Loucy (cell line): ENCODE data around the gene SMARCAL1.

ENCODE experiments used
- H2AFZ ChIP-seq: fragments of 200-600 bp; sonication (generic); 2 replicates; pipeline ENCODE4 v1.6.0; 2016; ENCODE audit warnings: antibody characterized with exemption, mild to moderate bottlenecking, low read length, moderate library complexity
- H3F3A ChIP-seq: fragments of 200-600 bp; 2 replicates; pipeline ENCODE4 v1.6.0; 2016; ENCODE audit warnings: antibody characterized with exemption, low read depth, mild to moderate bottlenecking
- H3K27me3 ChIP-seq: fragments of 200-600 bp; sonication (generic); 2 replicates; pipeline ENCODE4 v1.6.1; 2014; ENCODE audit warnings: low read length, mild to moderate bottlenecking; ENCODE audit not compliant: insufficient read depth, poor library complexity, severe bottlenecking
- H3K36me3 ChIP-seq: fragments of 200-600 bp; sonication (generic); 2 replicates; pipeline ENCODE4 v1.6.1; 2016; ENCODE audit warnings: low read length; ENCODE audit not compliant: insufficient read depth
- H3K4me1 ChIP-seq: fragments of 200-600 bp; sonication (generic); 2 replicates; pipeline ENCODE4 v1.5.1; 2014; ENCODE audit warnings: low read length, mild to moderate bottlenecking; ENCODE audit not compliant: insufficient read depth, poor library complexity, severe bottlenecking
- H3K4me2 ChIP-seq: fragments of 200-600 bp; sonication (generic); 2 replicates; pipeline ENCODE4 v1.6.0; 2014; ENCODE audit warnings: antibody characterized with exemption, low read length, low read depth, mild to moderate bottlenecking; ENCODE audit not compliant: poor library complexity, severe bottlenecking
- H3K4me3 ChIP-seq: fragments of 200-600 bp; sonication (generic); 2 replicates; pipeline ENCODE4 v1.5.1; 2014; ENCODE audit warnings: low read length, mild to moderate bottlenecking, mixed read lengths; ENCODE audit not compliant: poor library complexity, severe bottlenecking
- H3K79me2 ChIP-seq: fragments of 200-600 bp; sonication (generic); 2 replicates; pipeline ENCODE4 v1.6.1; 2014; ENCODE audit warnings: low read length; ENCODE audit not compliant: insufficient read depth
- H3K9ac ChIP-seq: fragments of 200-600 bp; sonication (generic); 2 replicates; pipeline ENCODE4 v1.6.0; 2014; ENCODE audit warnings: mild to moderate bottlenecking, low read depth, low read length, moderate library complexity; ENCODE audit not compliant: poor library complexity, severe bottlenecking
- H3K9me2 ChIP-seq: fragments of 200-600 bp; sonication (generic); replicated peaks from 2 replicates; pipeline ENCODE4 v1.6.1; 2016; ENCODE audit warnings: low read depth, low read length, mixed read lengths
- H3K9me3 ChIP-seq: fragments of 200-600 bp; sonication (generic); 2 replicates; pipeline ENCODE4 v1.6.1; 2014; ENCODE audit warnings: mild to moderate bottlenecking, antibody characterized with exemption, low read length, low read depth; ENCODE audit not compliant: insufficient read depth
- H4K20me1 ChIP-seq: fragments of 200-600 bp; sonication (generic); 2 replicates; pipeline ENCODE4 v1.6.0; 2014; ENCODE audit warnings: antibody characterized with exemption, low read length, mild to moderate bottlenecking; ENCODE audit not compliant: insufficient read depth, poor library complexity, severe bottlenecking
- EZH2phosphoT487 ChIP-seq: fragments of 200-600 bp; IDR thresholded peaks from 2 replicates; pipeline ENCODE4 v1.6.1; 2018; ENCODE audit warnings: antibody characterized with exemption, mild to moderate bottlenecking, moderate library complexity, borderline replicate concordance
- TF ChIP-seq, protein P1 (sequence below): fragments of 200-600 bp; sonication (generic); conservative IDR thresholded peaks from 2 replicates; pipeline ENCODE4 v1.5.1; 2014; ENCODE audit warnings: mild to moderate bottlenecking, antibody characterized with exemption, low read length

Gene SMARCAL1

GRCh38 chr2:216446343-216446742 is 34.1 kb downstream of the SMARCAL1 start:
- Histone ChIP-seq H3K36me3 (peaks cover 74% of the 10 kb centered on the region), H3K27me3 (no peaks in the 10 kb centered on the region), H3K9me2 (no peaks in the 10 kb centered on the region), H3F3A (no peaks in the 10 kb centered on the region), H3K9ac (no peak overlapping the region), H3K4me1 (no peaks in the 10 kb centered on the region), H3K79me2 (no peaks in the 10 kb centered on the region), H3K4me2 (no peak overlapping the region), H3K4me3 (no peak overlapping the region), H4K20me1 (no peaks in the 10 kb centered on the region), H3K9me3 (0 out of 2 replicates have a peak, but pooled peaks cover 7% of the 10 kb centered on the region), H2AFZ (no peak overlapping the region)
- TF ChIP-seq, protein P1, sequence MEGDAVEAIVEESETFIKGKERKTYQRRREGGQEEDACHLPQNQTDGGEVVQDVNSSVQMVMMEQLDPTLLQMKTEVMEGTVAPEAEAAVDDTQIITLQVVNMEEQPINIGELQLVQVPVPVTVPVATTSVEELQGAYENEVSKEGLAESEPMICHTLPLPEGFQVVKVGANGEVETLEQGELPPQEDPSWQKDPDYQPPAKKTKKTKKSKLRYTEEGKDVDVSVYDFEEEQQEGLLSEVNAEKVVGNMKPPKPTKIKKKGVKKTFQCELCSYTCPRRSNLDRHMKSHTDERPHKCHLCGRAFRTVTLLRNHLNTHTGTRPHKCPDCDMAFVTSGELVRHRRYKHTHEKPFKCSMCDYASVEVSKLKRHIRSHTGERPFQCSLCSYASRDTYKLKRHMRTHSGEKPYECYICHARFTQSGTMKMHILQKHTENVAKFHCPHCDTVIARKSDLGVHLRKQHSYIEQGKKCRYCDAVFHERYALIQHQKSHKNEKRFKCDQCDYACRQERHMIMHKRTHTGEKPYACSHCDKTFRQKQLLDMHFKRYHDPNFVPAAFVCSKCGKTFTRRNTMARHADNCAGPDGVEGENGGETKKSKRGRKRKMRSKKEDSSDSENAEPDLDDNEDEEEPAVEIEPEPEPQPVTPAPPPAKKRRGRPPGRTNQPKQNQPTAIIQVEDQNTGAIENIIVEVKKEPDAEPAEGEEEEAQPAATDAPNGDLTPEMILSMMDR = no peak
- TF ChIP-seq EZH2phosphoT487 = no peak

GRCh38 chr2:216447293-216447692 is 35.0 kb downstream of the SMARCAL1 start:
- no peak for TF ChIP-seq EZH2phosphoT487
- TF ChIP-seq, protein P1 = no peak
- peaks cover 82% of the 10 kb centered on the region for H3K36me3 ChIP-seq
- no peak overlapping the region for H3K9ac ChIP-seq
- no peak overlapping the region for H3K4me3 ChIP-seq
- no peaks in the 10 kb centered on the region for H3K9me2 ChIP-seq
- no peaks in the 10 kb centered on the region for H3F3A ChIP-seq
- no peak overlapping the region for H3K4me2 ChIP-seq
- no peaks in the 10 kb centered on the region for H3K27me3 ChIP-seq
- H3K4me1 ChIP-seq = no peaks in the 10 kb centered on the region
- no peak overlapping the region for H2AFZ ChIP-seq
- 0 out of 2 replicates have a peak, but pooled peaks cover 7% of the 10 kb centered on the region for H3K9me3 ChIP-seq
- H4K20me1 ChIP-seq = no peaks in the 10 kb centered on the region
- no peaks in the 10 kb centered on the region for H3K79me2 ChIP-seq

- H3K79me2 ChIP-seq = no peaks in the 10 kb centered on the region
- no peak overlapping the region for H2AFZ ChIP-seq
- H4K20me1 ChIP-seq = no peaks in the 10 kb centered on the region
- no peaks in the 10 kb centered on the region for H3F3A ChIP-seq
- H3K9me2 ChIP-seq = no peaks in the 10 kb centered on the region
- no peak for TF ChIP-seq EZH2phosphoT487
- TF ChIP-seq, protein P1 = no peak
- peaks cover 91% of the 10 kb centered on the region for H3K36me3 ChIP-seq
- no peak overlapping the region for H3K4me3 ChIP-seq
- H3K4me2 ChIP-seq = no peak overlapping the region
- no peaks in the 10 kb centered on the region for H3K4me1 ChIP-seq
- H3K9me3 ChIP-seq = 0 out of 2 replicates have a peak, but pooled peaks cover 7% of the 10 kb centered on the region
- no peaks in the 10 kb centered on the region for H3K27me3 ChIP-seq
- H3K9ac ChIP-seq = no peak overlapping the region
Measured at GRCh38 chr2:216448829-216449228, 36.5 kb downstream of the SMARCAL1 start.
